ENCODE results near the gene ZNF786. TPM values are rescaled to one million over a fixed set of nuclear protein-coding genes. Genes with fewer than 3 reads are reported as not detected.
"Not testable (repeated sequence)": the region's sequence is repeated elsewhere in the genome, so short reads cannot be mapped to it uniquely, and the experiment has no call there.

ZNF786 gene
- total and polyA plus RNA-seq, 2 donors, result 5.5 to 6.8 TPM

GRCh38 chr7:149100821-149101220 lies 10.3 kb upstream of the ZNF786 start:
- no peaks in the 10 kb centered on the region for H3K36me3 ChIP-seq (ENCODE audit: insufficient read depth)
- H3K27ac ChIP-seq (ENCODE audit: low read depth), result no peak overlapping the region
- H3K4me3 ChIP-seq (ENCODE audit: low read depth, low read length), result no peak overlapping the region
- no peaks in the 10 kb centered on the region for H3K4me1 ChIP-seq (ENCODE audit: insufficient read depth)
- DNase-seq (ENCODE audit: extremely low spot score), result no peak
- 79% methylated on average over 2 of the region's 2 CpGs for WGBS

GRCh38 chr7:149099058-149099457 lies 8.5 kb upstream of the ZNF786 start:
- DNase-seq (ENCODE audit: extremely low spot score), result no peak
- Histone ChIP-seq H3K4me3 (ENCODE audit: low read depth, low read length) (no peak overlapping the region), H3K36me3 (ENCODE audit: insufficient read depth) (no peaks in the 10 kb centered on the region), H3K4me1 (ENCODE audit: insufficient read depth) (no peaks in the 10 kb centered on the region), H3K27ac (ENCODE audit: low read depth) (no peak overlapping the region)
- WGBS, result 74% methylated on average over 6 of the region's 6 CpGs

GRCh38 chr7:149097088-149097487 lies 6.6 kb upstream of the ZNF786 start:
- WGBS, result 69% methylated on average over 4 of the region's 4 CpGs
- H3K4me1 ChIP-seq (ENCODE audit: insufficient read depth), result no peaks in the 10 kb centered on the region
- no peak overlapping the region for H3K4me3 ChIP-seq (ENCODE audit: low read depth, low read length)
- no peak for DNase-seq (ENCODE audit: extremely low spot score)
- no peak overlapping the region for H3K27ac ChIP-seq (ENCODE audit: low read depth)
- H3K36me3 ChIP-seq (ENCODE audit: insufficient read depth), result no peaks in the 10 kb centered on the region

- Histone ChIP-seq H3K4me1 (ENCODE audit: insufficient read depth) (no peaks in the 10 kb centered on the region), H3K4me3 (ENCODE audit: low read depth, low read length) (no peak overlapping the region), H3K36me3 (ENCODE audit: insufficient read depth) (no peaks in the 10 kb centered on the region), H3K27ac (ENCODE audit: low read depth) (no peak overlapping the region)
- WGBS, result 41% methylated on average over 4 of the region's 4 CpGs
- DNase-seq (ENCODE audit: extremely low spot score), result no peak
These were observed 2.7 kb upstream of the ZNF786 start for GRCh38 chr7:149093228-149093627.

GRCh38 chr7:149092244-149092643 lies 1.7 kb upstream of the ZNF786 start:
- H3K4me1 ChIP-seq (ENCODE audit: insufficient read depth); H3K4me3 ChIP-seq (ENCODE audit: low read depth, low read length); H3K27ac ChIP-seq (ENCODE audit: low read depth); H3K36me3 ChIP-seq (ENCODE audit: insufficient read depth); DNase-seq (ENCODE audit: extremely low spot score): not testable (repeated sequence)
- WGBS, result 96% methylated on average over 20 of the region's 20 CpGs

GRCh38 chr7:149087376-149087775 lies 3.1 kb downstream of the ZNF786 start:
- Histone ChIP-seq H3K4me1 (ENCODE audit: insufficient read depth) (no peaks in the 10 kb centered on the region), H3K27ac (ENCODE audit: low read depth) (no peak overlapping the region), H3K4me3 (ENCODE audit: low read depth, low read length) (no peak overlapping the region), H3K36me3 (ENCODE audit: insufficient read depth) (no peaks in the 10 kb centered on the region)
- WGBS, result 96% methylated on average over 6 of the region's 6 CpGs
- DNase-seq (ENCODE audit: extremely low spot score), result no peak

GRCh38 chr7:149085866-149086265 lies 4.7 kb downstream of the ZNF786 start:
- Histone ChIP-seq H3K36me3 (ENCODE audit: insufficient read depth) (no peaks in the 10 kb centered on the region), H3K27ac (ENCODE audit: low read depth) (no peak overlapping the region), H3K4me1 (ENCODE audit: insufficient read depth) (no peaks in the 10 kb centered on the region), H3K4me3 (ENCODE audit: low read depth, low read length) (no peak overlapping the region)
- no peak for DNase-seq (ENCODE audit: extremely low spot score)
- 86% methylated on average over 1 of the region's 1 CpG for WGBS

- WGBS, result 93% methylated on average over 2 of the region's 2 CpGs
- Histone ChIP-seq H3K36me3 (ENCODE audit: insufficient read depth) (no peaks in the 10 kb centered on the region), H3K27ac (ENCODE audit: low read depth) (no peak overlapping the region), H3K4me1 (ENCODE audit: insufficient read depth) (no peaks in the 10 kb centered on the region), H3K4me3 (ENCODE audit: low read depth, low read length) (no peak overlapping the region)
- no peak for DNase-seq (ENCODE audit: extremely low spot score)
These were observed 6.1 kb downstream of the ZNF786 start for GRCh38 chr7:149084407-149084806.

GRCh38 chr7:149081914-149082313 lies 8.6 kb downstream of the ZNF786 start:
- WGBS, result 94% methylated on average over 6 of the region's 6 CpGs
- no peaks in the 10 kb centered on the region for H3K4me1 ChIP-seq (ENCODE audit: insufficient read depth)
- DNase-seq (ENCODE audit: extremely low spot score), result no peak

GRCh38 chr7:149077594-149077993 lies 12.9 kb downstream of the ZNF786 start:
- no peaks in the 10 kb centered on the region for H3K4me1 ChIP-seq (ENCODE audit: insufficient read depth)
- WGBS, result 88% methylated on average over 9 of the region's 9 CpGs
- no peak for DNase-seq (ENCODE audit: extremely low spot score)

More at GRCh38 chr7:149081914-149082313, 8.6 kb downstream of the ZNF786 start:
- Histone ChIP-seq H3K27ac (ENCODE audit: low read depth) (no peak overlapping the region), H3K36me3 (ENCODE audit: insufficient read depth) (no peaks in the 10 kb centered on the region), H3K4me3 (ENCODE audit: low read depth, low read length) (no peak overlapping the region)

GRCh38 chr7:149075286-149075685 lies 15.2 kb downstream of the ZNF786 start:
- H3K4me3 ChIP-seq (ENCODE audit: low read depth, low read length), result no peak overlapping the region
- DNase-seq (ENCODE audit: extremely low spot score), result no peak
- no peaks in the 10 kb centered on the region for H3K4me1 ChIP-seq (ENCODE audit: insufficient read depth)
- 98% methylated on average over 2 of the region's 2 CpGs for WGBS
- H3K27ac ChIP-seq (ENCODE audit: low read depth), result no peak overlapping the region
- H3K36me3 ChIP-seq (ENCODE audit: insufficient read depth), result no peaks in the 10 kb centered on the region

More at GRCh38 chr7:149077594-149077993, 12.9 kb downstream of the ZNF786 start:
- no peak overlapping the region for H3K27ac ChIP-seq (ENCODE audit: low read depth)
- H3K4me3 ChIP-seq (ENCODE audit: low read depth, low read length), result no peak overlapping the region
- no peaks in the 10 kb centered on the region for H3K36me3 ChIP-seq (ENCODE audit: insufficient read depth)

GRCh38 chr7:149074116-149074885 lies 16.2 kb downstream of the ZNF786 start:
- Histone ChIP-seq H3K36me3 (ENCODE audit: insufficient read depth) (no peaks in the 10 kb centered on the region), H3K4me3 (ENCODE audit: low read depth, low read length) (no peak overlapping the region), H3K27ac (ENCODE audit: low read depth) (no peak overlapping the region), H3K4me1 (ENCODE audit: insufficient read depth) (no peaks in the 10 kb centered on the region)
- no peak for DNase-seq (ENCODE audit: extremely low spot score)
- whole genome bisulfite sequencing, result 80% methylated on average over 3 of the region's 3 CpGs

- H3K4me3 ChIP-seq (ENCODE audit: low read depth, low read length), result no peak overlapping the region
- H3K36me3 ChIP-seq (ENCODE audit: insufficient read depth), result no peaks in the 10 kb centered on the region
- 92% methylated on average over 4 of the region's 4 CpGs for whole genome bisulfite sequencing
- no peak for DNase-seq (ENCODE audit: extremely low spot score)
- no peak overlapping the region for H3K27ac ChIP-seq (ENCODE audit: low read depth)
- H3K4me1 ChIP-seq (ENCODE audit: insufficient read depth), result no peaks in the 10 kb centered on the region
These were observed 18.1 kb downstream of the ZNF786 start for GRCh38 chr7:149072438-149072775.

GRCh38 chr7:149071641-149072437 lies 18.7 kb downstream of the ZNF786 start:
- no peak overlapping the region for H3K27ac ChIP-seq (ENCODE audit: low read depth)
- no peaks in the 10 kb centered on the region for H3K4me1 ChIP-seq (ENCODE audit: insufficient read depth)
- H3K36me3 ChIP-seq (ENCODE audit: insufficient read depth), result no peaks in the 10 kb centered on the region
- no peak for DNase-seq (ENCODE audit: extremely low spot score)
- H3K4me3 ChIP-seq (ENCODE audit: low read depth, low read length), result no peak overlapping the region
- 71% methylated on average over 46 of the region's 46 CpGs for WGBS

All from urinary bladder (tissue), 4 donors.